GM12878 (cell line): ENCODE data around the gene CNTNAP2.

Experiments used
- ASH2L ChIP-seq: fragments of 300-600, 200-600 bp; sonication (generic); IDR thresholded peaks from 2 replicates; pipeline ENCODE4 v1.6.1; 2017; ENCODE audit warnings: low read depth, mild to moderate bottlenecking, borderline replicate concordance
- BCL11A ChIP-seq: IDR thresholded peaks from 2 replicates; pipeline ENCODE4 v1.6.1; 2011; ENCODE audit warnings: low read depth, low read length
- CBFB ChIP-seq: IDR thresholded peaks from 2 replicates; pipeline ENCODE4 v1.6.1; 2016; ENCODE audit warnings: antibody characterized with exemption, low read depth
- E2F8 ChIP-seq: fragments of 450-650 bp; IDR thresholded peaks from 2 replicates; pipeline ENCODE4 v1.6.1; 2018; ENCODE audit warnings: mild to moderate bottlenecking, low read depth, moderate library complexity; ENCODE audit not compliant: partially characterized antibody
- IKZF1 ChIP-seq: fragments of 450-650 bp; conservative IDR thresholded peaks from 2 replicates; pipeline ENCODE4 v1.6.1; 2017; ENCODE audit warnings: antibody characterized with exemption, mild to moderate bottlenecking
- MTA3 ChIP-seq: IDR thresholded peaks from 2 replicates; pipeline ENCODE4 v1.6.1; 2012; ENCODE audit warnings: low read length, inconsistent platforms, borderline replicate concordance
- POLR2A ChIP-seq: IDR thresholded peaks from 2 replicates; pipeline ENCODE4 v1.6.1; 2011; ENCODE audit warnings: low read depth, mild to moderate bottlenecking, low read length
- POLR2AphosphoS5 ChIP-seq: IDR thresholded peaks from 2 replicates; pipeline ENCODE4 v1.6.1; 2011; ENCODE audit warnings: mild to moderate bottlenecking, low read length, inconsistent platforms
- WRNIP1 ChIP-seq: IDR thresholded peaks from 2 replicates; pipeline ENCODE4 v1.6.1; 2011; ENCODE audit warnings: low read depth, low read length, improper control_type of control experiment, borderline replicate concordance
- TF ChIP-seq, protein P1 (sequence below), 3 experiments: IDR thresholded peaks in 2 of 3; conservative IDR thresholded peaks in 1 of 3; 2 replicates each; pipeline ENCODE4 v1.5.1; 2011; ENCODE audit warnings: low read depth in 3 of 3, low read length in 3 of 3, mild to moderate bottlenecking in 3 of 3, control low read depth in 2 of 3, moderate library complexity in 2 of 3, inconsistent platforms in 1 of 3, mixed read lengths in 1 of 3; ENCODE audit not compliant: control insufficient read depth in 2 of 3, insufficient read depth in 1 of 3; ENCODE audit errors: extremely low read depth in 1 of 3
- TF ChIP-seq, protein P2 (sequence below): IDR thresholded peaks from 2 replicates; pipeline ENCODE4 v1.6.1; 2012; ENCODE audit warnings: mild to moderate bottlenecking, low read depth, low read length

DNA sequence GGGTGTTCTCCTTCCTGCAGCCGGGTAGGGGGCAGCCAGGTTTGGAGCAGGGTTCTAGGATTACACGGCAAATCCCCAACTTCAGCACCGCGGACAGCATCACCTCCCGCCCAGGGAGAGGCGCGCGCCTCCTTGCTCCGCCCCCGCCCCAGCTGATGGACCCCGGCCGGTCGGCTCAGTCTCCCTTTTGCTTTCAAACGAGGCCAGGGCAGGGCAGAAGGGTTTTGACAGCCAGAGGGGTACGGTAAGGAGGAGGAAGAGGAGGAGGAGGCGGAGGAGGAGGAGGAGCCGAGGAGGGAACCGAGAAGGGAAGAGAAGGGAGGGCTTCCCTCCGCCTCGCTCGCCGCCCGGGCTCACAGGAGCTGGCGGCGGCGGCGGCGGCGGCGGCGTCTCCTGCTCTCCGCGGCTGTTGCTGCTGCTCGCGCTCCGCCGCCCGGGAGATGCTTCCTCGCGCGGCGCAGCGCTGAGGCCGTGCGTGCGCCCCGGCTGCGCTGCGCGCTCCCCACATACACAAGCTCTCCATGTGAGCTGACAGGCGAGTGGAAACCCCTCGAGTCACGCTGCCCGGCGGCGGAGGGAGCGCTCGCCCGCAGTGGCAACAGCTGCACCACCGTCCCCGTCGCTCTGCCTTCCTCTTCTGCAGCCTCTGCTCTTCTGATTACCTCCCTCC is 615 bp upstream of the CNTNAP2 start:
- TF ChIP-seq, protein P1, sequence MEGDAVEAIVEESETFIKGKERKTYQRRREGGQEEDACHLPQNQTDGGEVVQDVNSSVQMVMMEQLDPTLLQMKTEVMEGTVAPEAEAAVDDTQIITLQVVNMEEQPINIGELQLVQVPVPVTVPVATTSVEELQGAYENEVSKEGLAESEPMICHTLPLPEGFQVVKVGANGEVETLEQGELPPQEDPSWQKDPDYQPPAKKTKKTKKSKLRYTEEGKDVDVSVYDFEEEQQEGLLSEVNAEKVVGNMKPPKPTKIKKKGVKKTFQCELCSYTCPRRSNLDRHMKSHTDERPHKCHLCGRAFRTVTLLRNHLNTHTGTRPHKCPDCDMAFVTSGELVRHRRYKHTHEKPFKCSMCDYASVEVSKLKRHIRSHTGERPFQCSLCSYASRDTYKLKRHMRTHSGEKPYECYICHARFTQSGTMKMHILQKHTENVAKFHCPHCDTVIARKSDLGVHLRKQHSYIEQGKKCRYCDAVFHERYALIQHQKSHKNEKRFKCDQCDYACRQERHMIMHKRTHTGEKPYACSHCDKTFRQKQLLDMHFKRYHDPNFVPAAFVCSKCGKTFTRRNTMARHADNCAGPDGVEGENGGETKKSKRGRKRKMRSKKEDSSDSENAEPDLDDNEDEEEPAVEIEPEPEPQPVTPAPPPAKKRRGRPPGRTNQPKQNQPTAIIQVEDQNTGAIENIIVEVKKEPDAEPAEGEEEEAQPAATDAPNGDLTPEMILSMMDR (IDR thresholded peaks at IDR 0.05 in 2 of 3, conservative IDR thresholded peaks at IDR 0.05 in 1 of 3; ENCODE audit: control insufficient read depth in 2 of 3, extremely low read depth in 1 of 3, insufficient read depth in 1 of 3, low read depth in 3 of 3, low read length in 3 of 3), result no peak
- TF ChIP-seq POLR2A, result no peak
- no peak for TF ChIP-seq WRNIP1
- no peak for TF ChIP-seq CBFB
- no peak for TF ChIP-seq MTA3
- TF ChIP-seq, protein P2, sequence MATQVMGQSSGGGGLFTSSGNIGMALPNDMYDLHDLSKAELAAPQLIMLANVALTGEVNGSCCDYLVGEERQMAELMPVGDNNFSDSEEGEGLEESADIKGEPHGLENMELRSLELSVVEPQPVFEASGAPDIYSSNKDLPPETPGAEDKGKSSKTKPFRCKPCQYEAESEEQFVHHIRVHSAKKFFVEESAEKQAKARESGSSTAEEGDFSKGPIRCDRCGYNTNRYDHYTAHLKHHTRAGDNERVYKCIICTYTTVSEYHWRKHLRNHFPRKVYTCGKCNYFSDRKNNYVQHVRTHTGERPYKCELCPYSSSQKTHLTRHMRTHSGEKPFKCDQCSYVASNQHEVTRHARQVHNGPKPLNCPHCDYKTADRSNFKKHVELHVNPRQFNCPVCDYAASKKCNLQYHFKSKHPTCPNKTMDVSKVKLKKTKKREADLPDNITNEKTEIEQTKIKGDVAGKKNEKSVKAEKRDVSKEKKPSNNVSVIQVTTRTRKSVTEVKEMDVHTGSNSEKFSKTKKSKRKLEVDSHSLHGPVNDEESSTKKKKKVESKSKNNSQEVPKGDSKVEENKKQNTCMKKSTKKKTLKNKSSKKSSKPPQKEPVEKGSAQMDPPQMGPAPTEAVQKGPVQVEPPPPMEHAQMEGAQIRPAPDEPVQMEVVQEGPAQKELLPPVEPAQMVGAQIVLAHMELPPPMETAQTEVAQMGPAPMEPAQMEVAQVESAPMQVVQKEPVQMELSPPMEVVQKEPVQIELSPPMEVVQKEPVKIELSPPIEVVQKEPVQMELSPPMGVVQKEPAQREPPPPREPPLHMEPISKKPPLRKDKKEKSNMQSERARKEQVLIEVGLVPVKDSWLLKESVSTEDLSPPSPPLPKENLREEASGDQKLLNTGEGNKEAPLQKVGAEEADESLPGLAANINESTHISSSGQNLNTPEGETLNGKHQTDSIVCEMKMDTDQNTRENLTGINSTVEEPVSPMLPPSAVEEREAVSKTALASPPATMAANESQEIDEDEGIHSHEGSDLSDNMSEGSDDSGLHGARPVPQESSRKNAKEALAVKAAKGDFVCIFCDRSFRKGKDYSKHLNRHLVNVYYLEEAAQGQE, result peak; percentile 83
- no peak for TF ChIP-seq POLR2AphosphoS5
- TF ChIP-seq ASH2L, result no peak
- TF ChIP-seq BCL11A, result no peak
- no peak for TF ChIP-seq E2F8
- no peak for TF ChIP-seq IKZF1
